ENCODE measurements around the gene PRDX2. TPM values are rescaled to one million over a fixed set of nuclear protein-coding genes. Genes with fewer than 3 reads are reported as not detected.

PRDX2 gene
- total and polyA plus RNA-seq, 10 of the 15 experiments (the other 5 are each of a cell fraction or from before 2014, with no cell fraction given): 93.0 to 812 (median 344) TPM

- TF ChIP-seq ETV6 (conservative IDR thresholded peaks at IDR 0.05 in 1 of 2, IDR thresholded peaks at IDR 0.05 in 1 of 2; ENCODE audit: borderline replicate concordance in 1 of 2, low read depth in 1 of 2) (peak in 1 of 2 experiments; percentile 71; a peak in 2 of 4 replicates), POLR2A (IDR thresholded peaks at IDR 0.05; ENCODE audit: low read depth, low read length) (peak; percentile 66), YY1 (IDR thresholded peaks at IDR 0.05; ENCODE audit: low read depth, low read length) (peak; percentile 20; the same call in 1 of the 2 replicates), POLR2AphosphoS5 (IDR thresholded peaks at IDR 0.05; ENCODE audit: low read length) (peak; percentile 40; the same call in 1 of the 2 replicates), BHLHE40 (IDR thresholded peaks at IDR 0.05; ENCODE audit: borderline replicate concordance in 1 of 2, low read depth in 2 of 2, low read length in 1 of 2) (peak; percentile 71 to 82; a peak in 3 of 4 replicates), HDGF (IDR thresholded peaks at IDR 0.05) (peak; percentile 41; the same call in 1 of the 2 replicates), PML (IDR thresholded peaks at IDR 0.05; ENCODE audit: low read length) (no peak), HDAC6 (IDR thresholded peaks at IDR 0.05; ENCODE audit: unreplicated experiment) (no peak), MXI1 (IDR thresholded peaks at IDR 0.05; ENCODE audit: low read depth, low read length) (peak; percentile 38; the same call in 1 of the 2 replicates), IKZF2 (IDR thresholded peaks at IDR 0.05) (peak; percentile 89 to 92; a peak in 3 of 4 replicates), NBN (IDR thresholded peaks at IDR 0.05) (peak; percentile 95; the same call in 1 of the 2 replicates), CUX1 (IDR thresholded peaks at IDR 0.05; ENCODE audit: insufficient replicate concordance, low read depth, low read length) (peak; percentile 61), MEF2B (IDR thresholded peaks at IDR 0.05; ENCODE audit: partially characterized antibody, poor library complexity, severe bottlenecking) (peak; percentile 80), SP1 (IDR thresholded peaks at IDR 0.05; ENCODE audit: low read depth, low read length) (peak; percentile 60), NR2C2 (IDR thresholded peaks at IDR 0.05; ENCODE audit: borderline replicate concordance, control insufficient read depth, insufficient read length, low read depth) (no peak), RELA (IDR thresholded peaks at IDR 0.05; ENCODE audit: borderline replicate concordance, partially characterized antibody) (peak; percentile 99), GATAD2B (conservative IDR thresholded peaks at IDR 0.05; ENCODE audit: low read depth) (peak; percentile 98), BCL11A (IDR thresholded peaks at IDR 0.05; ENCODE audit: low read depth, low read length) (peak; percentile 51)
Observed at GRCh38 chr19:12788682-12789097, 12.9 kb downstream of the PRDX2 start (continued).

All from GM12878 (cell line).